SK-N-SH (cell line): ENCODE results near the gene GSC2.

Source experiments
- RAD21 ChIP-seq: IDR thresholded peaks from 2 replicates; pipeline ENCODE4 v1.6.1; 2012; ENCODE audit warnings: mild to moderate bottlenecking, low read length
- TF ChIP-seq, protein P1 (sequence below): IDR thresholded peaks from 2 replicates; pipeline ENCODE4 v1.4.0; 2012; ENCODE audit warnings: low read depth, borderline replicate concordance
- TF ChIP-seq, protein P2 (sequence below): fragments of 200-600 bp; sonication (generic); IDR thresholded peaks from 2 replicates; pipeline ENCODE4 v1.6.1; 2017; ENCODE audit warnings: antibody characterized with exemption, mild to moderate bottlenecking, moderate library complexity
- TF ChIP-seq, protein P3 (sequence below): IDR thresholded peaks from 2 replicates; pipeline ENCODE4 v1.6.1; 2012; ENCODE audit warnings: mild to moderate bottlenecking, low read depth, low read length, moderate library complexity
- TF ChIP-seq, protein P4 (sequence below): fragments of 150-350 bp; IDR thresholded peaks from 2 replicates; pipeline ENCODE4 v1.6.1; 2017; ENCODE audit warnings: antibody characterized with exemption, low read length, low read depth, borderline replicate concordance

DNA sequence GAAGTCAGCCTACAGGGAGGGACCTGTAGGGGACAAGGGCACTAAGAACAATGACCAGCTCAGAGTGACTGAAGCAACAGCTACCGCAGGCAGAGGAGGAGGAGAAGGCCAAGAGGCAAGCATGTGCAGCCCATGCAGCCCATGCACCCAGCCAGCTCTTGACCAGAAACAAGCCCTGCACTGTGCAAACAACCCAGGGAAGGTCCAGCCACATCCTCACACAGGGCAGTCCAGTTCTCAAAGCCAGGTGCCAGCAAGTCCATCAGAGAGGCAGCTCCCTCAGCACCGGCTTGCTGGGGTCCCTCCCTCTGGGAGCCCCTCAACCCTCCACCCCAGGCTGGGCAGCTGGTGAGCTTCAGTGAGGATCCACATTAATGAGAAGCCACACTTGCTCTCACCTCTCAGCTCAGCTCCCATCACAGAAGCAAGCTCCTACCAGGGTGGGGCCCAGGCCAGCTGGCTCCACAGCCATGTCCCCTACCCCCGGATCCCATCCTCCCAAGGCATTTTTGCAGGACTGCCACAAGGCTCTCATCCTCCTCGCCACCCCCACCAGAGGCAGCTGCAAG, 35.0 kb downstream of the GSC2 start:
- TF ChIP-seq, protein P1, sequence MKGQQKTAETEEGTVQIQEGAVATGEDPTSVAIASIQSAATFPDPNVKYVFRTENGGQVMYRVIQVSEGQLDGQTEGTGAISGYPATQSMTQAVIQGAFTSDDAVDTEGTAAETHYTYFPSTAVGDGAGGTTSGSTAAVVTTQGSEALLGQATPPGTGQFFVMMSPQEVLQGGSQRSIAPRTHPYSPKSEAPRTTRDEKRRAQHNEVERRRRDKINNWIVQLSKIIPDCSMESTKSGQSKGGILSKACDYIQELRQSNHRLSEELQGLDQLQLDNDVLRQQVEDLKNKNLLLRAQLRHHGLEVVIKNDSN = no peak
- TF ChIP-seq, protein P2, sequence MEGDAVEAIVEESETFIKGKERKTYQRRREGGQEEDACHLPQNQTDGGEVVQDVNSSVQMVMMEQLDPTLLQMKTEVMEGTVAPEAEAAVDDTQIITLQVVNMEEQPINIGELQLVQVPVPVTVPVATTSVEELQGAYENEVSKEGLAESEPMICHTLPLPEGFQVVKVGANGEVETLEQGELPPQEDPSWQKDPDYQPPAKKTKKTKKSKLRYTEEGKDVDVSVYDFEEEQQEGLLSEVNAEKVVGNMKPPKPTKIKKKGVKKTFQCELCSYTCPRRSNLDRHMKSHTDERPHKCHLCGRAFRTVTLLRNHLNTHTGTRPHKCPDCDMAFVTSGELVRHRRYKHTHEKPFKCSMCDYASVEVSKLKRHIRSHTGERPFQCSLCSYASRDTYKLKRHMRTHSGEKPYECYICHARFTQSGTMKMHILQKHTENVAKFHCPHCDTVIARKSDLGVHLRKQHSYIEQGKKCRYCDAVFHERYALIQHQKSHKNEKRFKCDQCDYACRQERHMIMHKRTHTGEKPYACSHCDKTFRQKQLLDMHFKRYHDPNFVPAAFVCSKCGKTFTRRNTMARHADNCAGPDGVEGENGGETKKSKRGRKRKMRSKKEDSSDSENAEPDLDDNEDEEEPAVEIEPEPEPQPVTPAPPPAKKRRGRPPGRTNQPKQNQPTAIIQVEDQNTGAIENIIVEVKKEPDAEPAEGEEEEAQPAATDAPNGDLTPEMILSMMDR = no peak
- TF ChIP-seq RAD21 = no peak
- TF ChIP-seq, protein P3, sequence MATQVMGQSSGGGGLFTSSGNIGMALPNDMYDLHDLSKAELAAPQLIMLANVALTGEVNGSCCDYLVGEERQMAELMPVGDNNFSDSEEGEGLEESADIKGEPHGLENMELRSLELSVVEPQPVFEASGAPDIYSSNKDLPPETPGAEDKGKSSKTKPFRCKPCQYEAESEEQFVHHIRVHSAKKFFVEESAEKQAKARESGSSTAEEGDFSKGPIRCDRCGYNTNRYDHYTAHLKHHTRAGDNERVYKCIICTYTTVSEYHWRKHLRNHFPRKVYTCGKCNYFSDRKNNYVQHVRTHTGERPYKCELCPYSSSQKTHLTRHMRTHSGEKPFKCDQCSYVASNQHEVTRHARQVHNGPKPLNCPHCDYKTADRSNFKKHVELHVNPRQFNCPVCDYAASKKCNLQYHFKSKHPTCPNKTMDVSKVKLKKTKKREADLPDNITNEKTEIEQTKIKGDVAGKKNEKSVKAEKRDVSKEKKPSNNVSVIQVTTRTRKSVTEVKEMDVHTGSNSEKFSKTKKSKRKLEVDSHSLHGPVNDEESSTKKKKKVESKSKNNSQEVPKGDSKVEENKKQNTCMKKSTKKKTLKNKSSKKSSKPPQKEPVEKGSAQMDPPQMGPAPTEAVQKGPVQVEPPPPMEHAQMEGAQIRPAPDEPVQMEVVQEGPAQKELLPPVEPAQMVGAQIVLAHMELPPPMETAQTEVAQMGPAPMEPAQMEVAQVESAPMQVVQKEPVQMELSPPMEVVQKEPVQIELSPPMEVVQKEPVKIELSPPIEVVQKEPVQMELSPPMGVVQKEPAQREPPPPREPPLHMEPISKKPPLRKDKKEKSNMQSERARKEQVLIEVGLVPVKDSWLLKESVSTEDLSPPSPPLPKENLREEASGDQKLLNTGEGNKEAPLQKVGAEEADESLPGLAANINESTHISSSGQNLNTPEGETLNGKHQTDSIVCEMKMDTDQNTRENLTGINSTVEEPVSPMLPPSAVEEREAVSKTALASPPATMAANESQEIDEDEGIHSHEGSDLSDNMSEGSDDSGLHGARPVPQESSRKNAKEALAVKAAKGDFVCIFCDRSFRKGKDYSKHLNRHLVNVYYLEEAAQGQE = no peak
- TF ChIP-seq, protein P4, sequence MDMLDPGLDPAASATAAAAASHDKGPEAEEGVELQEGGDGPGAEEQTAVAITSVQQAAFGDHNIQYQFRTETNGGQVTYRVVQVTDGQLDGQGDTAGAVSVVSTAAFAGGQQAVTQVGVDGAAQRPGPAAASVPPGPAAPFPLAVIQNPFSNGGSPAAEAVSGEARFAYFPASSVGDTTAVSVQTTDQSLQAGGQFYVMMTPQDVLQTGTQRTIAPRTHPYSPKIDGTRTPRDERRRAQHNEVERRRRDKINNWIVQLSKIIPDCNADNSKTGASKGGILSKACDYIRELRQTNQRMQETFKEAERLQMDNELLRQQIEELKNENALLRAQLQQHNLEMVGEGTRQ = no peak
